Transverse colon (tissue), 4 donors: ENCODE measurements around the gene HPX. TPM values are rescaled to one million over a fixed set of nuclear protein-coding genes. Genes with fewer than 3 reads are reported as not detected.

Experiments
- total RNA-seq, 4 donors: library from RNA; depleted of rRNA; stranded (reverse); fragments of >200 nt; gene quantifications; one replicate each; pipeline ENCODE4 v1.1.0, GENCODE V29; 2016

The HPX gene
- total RNA-seq, 4 donors from 2014 or later, result 1.8 to 4.6 TPM; not detected in 2

Other genes starting within 250 kb of the HPX start
- not detected for gene OR52W1, start 241.8 kb downstream of the HPX start, total RNA-seq
- not detected for gene C11orf42, start 235.4 kb downstream of the HPX start, total RNA-seq
- gene FHIP1B, start 206.4 kb downstream of the HPX start, total RNA-seq, result 100 to 1,000 TPM; 190 to 681 (median 228) TPM
- under 1 TPM in 1 of 4 donors, not detected in 3; 0.14 TPM for gene CNGA4, start 201.9 kb downstream of the HPX start, total RNA-seq
- gene CCKBR, start 181.1 kb downstream of the HPX start, total RNA-seq, result under 1 TPM in 1 of 4 donors, not detected in 3; 0.48 TPM
- gene CAVIN3, start 120.5 kb downstream of the HPX start, total RNA-seq, result 100 to 1,000 TPM in 1 of 4 donors, 10 to 100 TPM in 2, 1 to 10 TPM in 1; 8.2 to 124 (median 31.0) TPM
- gene SMPD1, start 50.5 kb downstream of the HPX start, total RNA-seq, result 10 to 100 TPM; 27.7 to 67.0 (median 43.2) TPM
- 10 to 100 TPM in 3 of 4 donors, 1 to 10 TPM in 1; 9.0 to 18.3 (median 12.0) TPM for gene APBB1, start 21.9 kb downstream of the HPX start, total RNA-seq
- gene TRIM3, start 33.0 kb upstream of the HPX start, total RNA-seq, result 100 to 1,000 TPM in 1 of 4 donors, 10 to 100 TPM in 3; 49.1 to 205 (median 67.9) TPM
- gene ARFIP2, start 40.3 kb upstream of the HPX start, total RNA-seq, result 100 to 1,000 TPM in 1 of 4 donors, 10 to 100 TPM in 3; 77.3 to 110 (median 87.2) TPM
- 10 to 100 TPM; 19.1 to 40.2 (median 30.3) TPM for gene TIMM10B, start 40.5 kb upstream of the HPX start, total RNA-seq
- gene DNHD1, start 56.3 kb upstream of the HPX start, total RNA-seq, result 10 to 100 TPM; 19.3 to 57.5 (median 34.0) TPM
- gene RRP8, start 162.6 kb upstream of the HPX start, total RNA-seq, result 100 to 1,000 TPM in 1 of 4 donors, 10 to 100 TPM in 2, 1 to 10 TPM in 1; 9.7 to 145 (median 48.2) TPM
- 100 to 1,000 TPM; 159 to 211 (median 169) TPM for gene ILK, start 162.8 kb upstream of the HPX start, total RNA-seq
- gene TAF10, start 171.2 kb upstream of the HPX start, total RNA-seq, result 100 to 1,000 TPM in 1 of 4 donors, 10 to 100 TPM in 3; 35.7 to 114 (median 53.8) TPM
- 100 to 1,000 TPM in 1 of 4 donors, 10 to 100 TPM in 3; 64.0 to 114 (median 74.0) TPM for gene TPP1, start 178.4 kb upstream of the HPX start, total RNA-seq
- 10 to 100 TPM in 3 of 4 donors, 1 to 10 TPM in 1; 5.5 to 17.7 (median 14.0) TPM for gene DCHS1, start 214.8 kb upstream of the HPX start, total RNA-seq
- gene MRPL17, start 242.4 kb upstream of the HPX start, total RNA-seq, result 10 to 100 TPM in 3 of 4 donors, 1 to 10 TPM in 1; 9.3 to 62.9 (median 14.2) TPM